NCI-H345 (cell line): ENCODE data around the gene CD81.
A peak's percentile ranks its signal among the peaks of the same experiment; 100 is the strongest.

Experiments used
- DNase-seq: peaks from one replicate; lab custom pipeline; 2025; lab: John Stamatoyannopoulos, UW

Gene CD81

GRCh38 chr11:2421226-2421994 lies 44.3 kb downstream of the CD81 start:
- DNase-seq = no peak

DNA sequence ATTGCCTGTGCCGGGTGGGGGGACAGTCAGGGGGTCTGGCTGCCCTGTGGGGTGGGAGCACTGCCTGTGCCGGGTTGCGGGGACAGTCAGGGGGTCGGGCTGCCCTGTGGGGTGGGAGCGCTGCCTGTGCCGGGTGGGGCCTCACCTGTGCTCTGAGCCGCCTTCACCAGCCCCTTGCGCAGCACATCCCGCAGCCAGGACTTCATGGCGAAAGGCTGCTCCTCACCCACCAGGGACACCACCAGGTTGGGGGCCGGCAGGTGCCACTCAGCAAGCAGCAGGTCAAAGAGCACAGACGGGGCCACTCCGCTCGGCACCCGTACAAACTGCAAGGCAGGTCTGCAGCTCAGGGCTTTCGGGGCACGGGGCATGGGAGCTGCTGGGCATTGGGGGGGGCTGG lies 44.9 kb downstream of the CD81 start:
- DNase-seq = no peak

- DNase-seq = no peak
Measured at GRCh38 chr11:2422461-2423156, 45.5 kb downstream of the CD81 start.

DNA sequence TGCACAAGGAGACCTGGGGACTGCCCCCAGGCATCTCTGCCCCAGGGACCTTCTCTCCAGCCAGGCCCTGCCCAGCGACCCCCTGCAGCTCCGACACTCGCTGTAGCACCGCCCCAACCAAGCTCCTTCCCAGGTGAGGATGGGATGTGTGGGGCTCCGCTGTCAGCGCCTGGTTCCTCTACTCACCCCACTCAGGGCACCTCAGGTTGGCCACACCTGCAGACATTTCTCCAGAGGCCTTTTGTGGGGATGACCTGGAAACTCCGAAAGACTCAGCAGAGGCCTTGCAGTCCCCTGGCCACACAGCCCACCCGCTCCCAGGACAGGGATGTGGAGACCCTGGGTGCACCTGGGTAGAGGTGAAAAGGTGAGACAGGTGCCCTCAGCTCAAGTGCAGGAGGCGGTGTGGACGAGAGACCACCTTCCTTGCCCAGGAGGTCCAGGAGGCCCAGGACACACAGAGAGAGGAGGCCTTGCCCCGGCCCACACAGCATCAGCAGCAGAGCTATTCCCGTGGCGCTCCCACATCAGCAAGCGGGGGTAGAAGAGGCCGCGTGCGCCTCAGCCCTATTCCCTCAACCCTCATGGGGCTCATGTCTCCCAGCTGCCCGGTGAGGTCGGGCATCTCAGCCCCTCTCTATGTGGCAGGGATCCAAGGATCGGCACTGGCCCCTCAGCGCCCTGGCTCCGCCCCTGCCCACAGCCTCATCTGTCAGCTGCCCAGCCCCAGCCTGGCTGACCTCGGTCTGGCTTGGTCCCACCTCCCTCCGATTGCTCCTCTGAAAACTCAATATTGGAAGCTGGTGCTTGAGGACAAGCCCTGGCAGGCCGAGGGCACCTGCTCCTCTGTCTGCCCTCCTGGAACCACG lies 46.3 kb downstream of the CD81 start:
- DNase-seq = no peak

DNA sequence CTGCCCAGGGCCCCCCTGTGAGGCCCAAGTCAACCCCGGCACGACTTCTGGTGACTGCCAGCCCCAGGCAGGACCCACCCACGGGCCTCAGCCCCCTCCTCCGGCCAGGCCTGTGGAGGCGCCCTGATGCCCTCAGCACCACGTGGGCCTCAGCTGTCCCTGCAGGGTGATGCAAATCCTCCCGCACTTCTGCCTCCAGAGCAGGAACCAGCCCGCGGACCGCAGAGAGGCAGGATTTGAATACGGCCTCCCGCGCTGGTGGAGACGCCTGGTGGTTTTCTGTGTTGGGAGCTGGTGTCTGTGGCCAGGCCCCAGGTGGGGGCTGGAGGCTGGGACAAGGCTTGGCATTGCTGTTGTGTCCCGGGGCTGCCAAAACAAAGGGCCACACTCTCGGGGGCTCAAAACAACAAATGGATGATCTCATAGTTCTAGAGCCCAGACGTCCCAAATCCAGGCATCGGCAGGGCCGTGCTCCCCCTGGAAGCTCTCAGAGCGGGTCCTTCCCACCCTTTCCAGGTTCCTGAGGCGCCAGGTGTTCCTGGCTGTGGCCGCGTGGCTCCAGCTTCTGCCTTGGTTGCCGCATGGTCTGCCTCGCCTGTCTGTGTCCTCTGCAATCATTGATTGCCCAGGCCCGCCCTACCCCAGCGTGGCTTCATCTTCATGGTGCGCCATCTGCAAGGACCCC lies 47.8 kb downstream of the CD81 start:
- no peak for DNase-seq

- DNase-seq = no peak
Measured at GRCh38 chr11:2425506-2425905, 48.4 kb downstream of the CD81 start.

GRCh38 chr11:2426221-2426620 lies 49.1 kb downstream of the CD81 start:
- no peak for DNase-seq

DNA sequence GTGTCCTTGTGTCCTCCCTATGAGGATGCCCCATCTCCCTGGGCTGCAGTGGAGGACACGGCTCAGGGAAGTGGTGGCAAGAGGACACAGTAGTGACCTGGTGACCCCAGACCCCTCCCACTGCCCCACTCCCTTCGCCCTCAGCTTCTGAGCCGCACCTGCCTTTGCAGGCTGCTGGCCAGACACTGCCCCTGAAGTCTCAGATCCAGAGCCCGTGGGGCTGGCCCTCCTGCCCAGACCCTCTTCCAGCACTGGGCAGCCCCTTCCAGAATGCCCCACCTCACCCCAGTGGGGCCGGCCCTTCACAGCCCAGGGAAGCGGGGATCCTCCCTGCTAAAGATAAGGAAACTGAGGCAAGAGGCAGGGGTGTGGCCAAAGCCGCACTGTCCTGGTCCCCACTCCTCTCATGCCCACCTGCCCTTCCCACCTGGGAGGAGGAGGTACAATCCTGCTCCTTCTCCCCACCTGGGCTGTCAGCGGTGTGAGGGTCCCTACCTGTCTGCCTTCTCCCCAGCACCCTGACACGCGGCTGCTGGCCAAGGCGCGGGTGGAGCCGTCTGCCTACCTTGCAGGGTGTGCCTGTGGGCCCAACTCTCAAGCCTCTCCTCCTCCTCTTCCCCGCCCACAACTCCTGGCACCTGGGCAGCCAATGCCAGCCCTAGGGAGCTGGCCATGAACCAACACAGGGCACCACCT lies 49.9 kb downstream of the CD81 start:
- no peak for DNase-seq

DNA sequence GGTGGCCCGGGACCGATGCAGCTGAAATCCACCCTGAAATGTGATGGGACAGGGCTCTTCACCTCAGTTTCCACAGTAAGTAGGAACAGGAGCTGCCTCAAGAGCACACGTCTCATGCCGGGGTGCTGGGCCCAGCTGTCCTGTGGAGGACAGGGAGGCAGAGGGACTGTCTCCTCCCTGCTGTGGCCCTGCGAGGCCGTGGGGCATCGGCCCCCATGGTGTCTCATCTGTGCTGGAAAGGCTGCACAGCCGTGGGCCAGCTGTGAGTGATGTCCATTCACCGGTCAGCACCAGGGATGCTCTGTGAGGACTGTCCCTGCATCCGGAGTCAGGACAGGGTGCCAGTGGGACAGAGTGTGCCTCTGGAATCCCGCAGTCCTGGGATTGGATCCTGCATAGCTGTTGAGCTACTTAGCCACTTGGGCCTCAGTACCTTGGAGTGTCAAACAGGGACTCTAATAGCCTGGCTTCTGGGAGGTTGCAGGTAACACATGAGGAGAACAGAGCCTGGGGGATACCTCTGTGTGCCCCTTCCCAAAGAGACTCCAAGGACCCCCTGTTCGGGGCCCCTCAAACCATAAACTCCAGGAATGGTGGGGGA lies 50.7 kb downstream of the CD81 start:
- DNase-seq = no peak

DNA sequence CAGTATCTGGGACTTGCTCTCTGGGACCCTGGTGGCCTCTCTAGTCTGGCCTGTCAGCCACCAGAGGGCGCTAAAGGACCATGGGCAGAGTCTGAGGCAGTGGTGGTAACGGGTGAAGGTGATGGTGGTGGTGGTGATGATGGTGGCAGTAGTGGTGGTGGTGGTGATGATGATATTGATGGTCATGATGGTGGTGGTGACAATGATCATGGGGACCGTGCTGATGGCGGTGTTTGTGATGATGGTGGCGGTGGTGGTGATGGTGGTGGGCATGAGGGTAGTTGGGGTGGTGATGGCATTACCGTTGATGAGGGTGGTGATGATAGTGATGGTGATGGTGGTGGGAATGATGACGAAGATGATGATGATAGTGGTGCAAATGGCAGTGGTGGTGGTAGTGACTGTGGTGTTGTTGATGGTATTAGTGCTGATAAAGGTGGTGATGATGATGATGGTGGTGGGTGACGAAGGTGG lies 51.2 kb downstream of the CD81 start:
- DNase-seq = peak; percentile 46

GRCh38 chr11:2431395-2431794 lies 54.3 kb downstream of the CD81 start:
- DNase-seq = no peak

DNA sequence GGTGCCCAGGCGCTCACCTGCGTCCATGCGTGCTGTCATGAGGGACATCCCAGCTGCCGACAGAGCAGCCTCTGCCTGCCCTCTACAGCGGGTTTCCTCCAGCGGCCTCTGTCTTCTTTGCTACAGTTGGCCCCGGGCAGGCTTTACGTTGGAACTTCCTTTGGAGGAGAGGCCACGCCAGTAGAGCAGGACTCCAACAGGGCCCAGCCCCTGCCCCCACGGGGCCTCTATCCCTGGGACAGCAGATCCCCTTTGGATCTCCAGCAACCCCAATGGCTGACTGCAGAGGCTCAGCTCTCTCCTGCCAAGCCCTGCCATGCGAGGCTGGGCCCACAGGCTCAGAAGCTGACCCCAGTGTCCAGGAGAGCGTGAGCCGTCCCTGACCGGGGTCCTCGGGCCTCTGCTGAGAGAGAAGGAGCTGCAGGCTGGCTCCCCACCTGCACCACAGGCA lies 55.1 kb downstream of the CD81 start:
- DNase-seq = no peak

DNA sequence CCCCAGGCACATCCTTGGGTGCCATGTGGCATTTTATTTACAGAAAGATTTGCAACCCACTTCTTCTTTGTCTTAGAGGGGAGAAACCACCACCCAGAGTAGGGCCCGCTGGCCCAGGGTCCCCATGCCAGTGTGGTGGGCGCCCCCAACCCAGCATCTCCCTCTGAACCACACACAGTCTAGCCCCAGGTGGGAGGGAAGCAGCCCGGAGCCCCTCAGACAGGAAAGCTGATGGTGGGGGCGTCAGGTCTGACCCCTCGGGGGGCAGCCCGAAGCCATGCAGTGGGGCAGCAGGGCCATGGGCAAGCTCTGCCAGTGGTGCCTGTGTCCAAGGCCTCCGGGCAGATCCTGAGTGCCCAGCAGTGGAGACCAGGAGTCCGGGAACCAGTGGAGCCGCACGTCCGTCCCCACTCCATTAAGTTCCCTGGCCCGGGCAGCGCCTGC lies 55.5 kb downstream of the CD81 start:
- no peak for DNase-seq

DNA sequence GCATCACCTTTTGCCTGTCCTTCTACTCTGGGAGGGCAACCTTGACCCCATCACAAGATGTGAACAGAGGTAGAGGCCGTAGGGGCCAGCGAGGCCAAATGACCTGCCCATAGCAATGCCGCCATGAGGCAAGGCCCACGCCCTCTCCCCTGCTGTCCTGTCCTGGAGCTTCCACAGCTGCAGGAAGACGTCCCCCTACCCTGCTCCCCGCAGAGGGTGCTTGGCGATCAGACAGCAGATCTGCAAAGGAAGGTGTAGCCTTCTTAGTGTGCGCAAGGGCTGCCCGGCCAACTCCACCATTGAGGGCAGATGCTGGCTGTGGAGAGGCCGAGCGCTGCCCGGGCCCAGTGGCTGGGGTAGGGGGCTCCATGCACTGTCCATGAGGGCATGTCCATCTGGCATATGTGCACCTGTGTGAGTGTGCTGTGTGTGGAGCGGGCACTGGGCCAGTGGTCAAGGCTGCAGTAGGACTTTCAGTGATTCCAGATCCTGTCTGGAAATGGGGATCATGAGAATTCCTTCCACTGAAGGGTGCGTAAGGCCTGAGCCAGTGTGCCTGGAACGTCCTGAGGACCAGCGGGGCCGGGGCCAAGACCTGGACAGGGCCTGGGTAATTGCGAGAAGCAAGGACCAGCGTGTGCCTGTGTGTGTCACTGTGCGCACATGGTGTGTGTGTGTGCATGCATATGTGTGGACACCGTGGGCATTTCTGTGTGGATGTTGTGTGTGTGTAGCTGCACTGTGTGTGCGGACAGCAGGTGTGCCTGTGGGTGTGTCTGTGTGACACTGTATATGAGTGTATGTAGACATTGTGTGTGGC lies 56.2 kb downstream of the CD81 start:
- DNase-seq = no peak

GRCh38 chr11:2434008-2434407 lies 56.9 kb downstream of the CD81 start:
- no peak for DNase-seq

DNA sequence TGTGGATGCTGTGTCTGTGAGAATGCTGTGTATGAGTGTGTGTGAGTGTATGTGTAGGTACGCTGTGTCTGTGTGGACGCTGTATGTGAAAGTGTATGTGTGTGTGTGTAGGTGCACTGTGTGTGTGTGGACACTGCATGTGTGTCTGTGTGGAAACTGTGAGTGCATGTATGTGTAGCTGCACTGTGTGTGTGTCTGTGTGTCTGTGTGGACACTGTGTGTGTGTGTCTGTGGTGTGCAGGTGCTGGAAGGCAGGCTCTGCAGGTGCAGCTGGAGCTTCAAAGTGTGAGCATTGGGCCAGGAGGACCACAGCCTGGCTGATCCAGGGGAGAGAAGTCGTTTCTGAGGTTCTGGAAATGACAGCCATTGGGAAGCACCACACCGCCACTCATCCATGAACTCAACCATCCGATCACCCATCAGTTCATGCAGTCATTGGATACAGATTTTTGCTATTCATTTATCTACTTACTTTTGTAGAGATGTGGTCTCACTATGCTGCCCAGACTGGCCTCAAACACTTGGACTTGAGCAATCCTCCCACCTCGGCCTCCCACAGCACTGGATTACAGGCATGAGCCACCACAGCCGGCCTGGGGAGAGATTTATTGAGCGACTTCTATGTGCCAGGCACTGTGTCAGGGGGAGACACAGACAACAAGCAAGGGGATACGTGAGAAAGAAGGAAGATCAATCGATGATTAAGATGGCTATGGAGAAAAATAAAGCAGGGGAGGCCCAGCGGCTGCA lies 57.6 kb downstream of the CD81 start:
- DNase-seq = no peak

- no peak for DNase-seq
Measured at GRCh38 chr11:2435288-2436012, 58.3 kb downstream of the CD81 start.

- no peak for DNase-seq
Measured at GRCh38 chr11:2436013-2436520, 59.0 kb downstream of the CD81 start.
